IMR-90 (cell line): ENCODE results near the gene ACSS3. TPM values are rescaled to one million over a fixed set of nuclear protein-coding genes. Genes with fewer than 3 reads are reported as not detected.

Source experiments
- ATAC-seq: fragments of 200-7000 bp; cut with Tn5 transposase; 2 replicates; pipeline ENCODE4 v1.9.1; 2020; ENCODE audit warnings: low read depth, mild to moderate bottlenecking, moderate library complexity
- BruUV-seq: library from RNA; stranded (reverse); fragments of 400-500 nt; replicated peaks from 2 replicates; lab custom pipeline; 2021; lab: Mats Ljungman, UMichigan
- CTCF ChIA-PET: fragments of 300-600 bp; formaldehyde crosslinking; extraction: SDS; loops from one replicate; lab custom pipeline; 2021; ENCODE audit warnings: antibody characterized with exemption; lab: Yijun Ruan, JAX
- POLR2A ChIA-PET: fragments of 300-600 bp; sonication (Branson Sonifier 250); formaldehyde crosslinking; loops from one replicate; lab custom pipeline; 2022; ENCODE audit warnings: antibody characterized with exemption; ENCODE audit not compliant: unreplicated experiment; lab: Charles Lee
- DNase-seq: peaks from one replicate; pipeline ENCODE4 v3.0.0; 2013
- H2AFZ ChIP-seq: replicated peaks from 2 replicates; pipeline ENCODE3; 2013; ENCODE audit warnings: low read length, mild to moderate bottlenecking; ENCODE audit not compliant: poor library complexity
- H2AK5ac ChIP-seq: 2 replicates; pipeline ENCODE4 v1.6.1; 2013; ENCODE audit warnings: low read depth, low read length, inconsistent platforms
- H2AK9ac ChIP-seq: replicated peaks from 2 replicates; pipeline ENCODE3; 2013; ENCODE audit warnings: mild to moderate bottlenecking, low read depth, low read length, moderate library complexity; ENCODE audit not compliant: poor library complexity
- H2BK120ac ChIP-seq: 2 replicates; pipeline ENCODE4 v1.6.1; 2013; ENCODE audit warnings: low read depth, low read length, inconsistent platforms
- H2BK15ac ChIP-seq: 3 replicates; pipeline ENCODE4 v1.6.1; 2013; ENCODE audit warnings: low read depth, low read length, inconsistent platforms
- H2BK20ac ChIP-seq: 2 replicates; pipeline ENCODE4 v1.6.1; 2013; ENCODE audit warnings: low read depth, mild to moderate bottlenecking, inconsistent platforms, low read length, moderate library complexity
- H2BK5ac ChIP-seq: 2 replicates; pipeline ENCODE4 v1.6.1; 2013; ENCODE audit warnings: mild to moderate bottlenecking, low read depth, low read length, inconsistent platforms; ENCODE audit not compliant: poor library complexity, severe bottlenecking
- H3K14ac ChIP-seq: replicated peaks from 2 replicates; pipeline ENCODE4 v1.6.1; 2013; ENCODE audit warnings: low read depth, low read length, inconsistent platforms
- H3K18ac ChIP-seq: 2 replicates; pipeline ENCODE4 v1.6.1; 2013; ENCODE audit warnings: low read depth, low read length, control low read depth
- H3K23ac ChIP-seq: 2 replicates; pipeline ENCODE4 v1.6.1; 2013; ENCODE audit warnings: low read depth, low read length, inconsistent platforms
- H3K27ac ChIP-seq: 2 replicates; pipeline ENCODE4 v1.5.1; 2013; ENCODE audit warnings: mild to moderate bottlenecking, control low read depth, low read length; ENCODE audit not compliant: insufficient read depth
- H3K27me3 ChIP-seq: 2 replicates; pipeline ENCODE4 v1.6.1; 2013; ENCODE audit warnings: low read length; ENCODE audit not compliant: control insufficient read depth, insufficient read depth
- H3K36me3 ChIP-seq: 2 replicates; pipeline ENCODE4 v1.6.1; 2013; ENCODE audit warnings: low read length, mixed read lengths; ENCODE audit not compliant: control insufficient read depth, insufficient read depth
- H3K4ac ChIP-seq: 2 replicates; pipeline ENCODE4 v1.6.1; 2013; ENCODE audit warnings: low read depth, low read length, inconsistent platforms
- H3K4me1 ChIP-seq: 2 replicates; pipeline ENCODE4 v1.6.1; 2013; ENCODE audit warnings: low read length, mixed read lengths; ENCODE audit not compliant: control insufficient read depth, insufficient read depth
- H3K4me2 ChIP-seq: 2 replicates; pipeline ENCODE4 v1.6.1; 2013; ENCODE audit warnings: low read depth, mild to moderate bottlenecking, control low read depth, low read length, moderate library complexity
- H3K4me3 ChIP-seq: 2 replicates; pipeline ENCODE4 v1.5.1; 2013; ENCODE audit warnings: low read depth, mild to moderate bottlenecking, control low read depth, low read length, moderate library complexity; ENCODE audit not compliant: insufficient read depth
- H3K56ac ChIP-seq: 2 replicates; pipeline ENCODE4 v1.6.1; 2013; ENCODE audit warnings: low read length, inconsistent platforms; ENCODE audit not compliant: insufficient read depth; ENCODE audit errors: extremely low read depth
- H3K79me1 ChIP-seq, 2 experiments: 2 replicates each; pipeline ENCODE4 v1.6.1; 2013; ENCODE audit warnings: low read length in 2 of 2, inconsistent platforms in 1 of 2, low read depth in 1 of 2
- H3K9ac ChIP-seq: 2 replicates; pipeline ENCODE4 v1.6.1; 2013; ENCODE audit warnings: low read depth, low read length, control low read depth
- H3K9me1 ChIP-seq: 2 replicates; pipeline ENCODE4 v1.6.1; 2013; ENCODE audit warnings: low read length, inconsistent platforms; ENCODE audit not compliant: insufficient read depth
- H3K9me3 ChIP-seq: 2 replicates; pipeline ENCODE4 v1.6.1; 2013; ENCODE audit warnings: low read length; ENCODE audit not compliant: control insufficient read depth, insufficient read depth
- H4K20me1 ChIP-seq: 2 replicates; pipeline ENCODE4 v1.6.1; 2013; ENCODE audit warnings: low read length, inconsistent platforms; ENCODE audit not compliant: insufficient read depth
- H4K5ac ChIP-seq: 2 replicates; pipeline ENCODE4 v1.6.1; 2013; ENCODE audit warnings: mild to moderate bottlenecking, low read depth, low read length, control low read depth
- H4K8ac ChIP-seq, 2 experiments: 2 replicates each; pipeline ENCODE4 v1.6.1; 2013; ENCODE audit warnings: low read depth in 2 of 2, low read length in 2 of 2, control low read depth in 1 of 2, inconsistent platforms in 1 of 2
- H4K91ac ChIP-seq: 2 replicates; pipeline ENCODE4 v1.6.1; 2013; ENCODE audit warnings: low read depth, low read length, inconsistent platforms; ENCODE audit not compliant: insufficient read depth
- BHLHE40 ChIP-seq: fragments of 150-350 bp; IDR thresholded peaks from 2 replicates; pipeline ENCODE4 v1.6.1; 2016; ENCODE audit warnings: mild to moderate bottlenecking, low read depth, low read length
- CEBPB ChIP-seq: IDR thresholded peaks from 2 replicates; pipeline ENCODE4 v1.6.1; 2012; ENCODE audit warnings: low read depth, low read length, improper control_type of control experiment
- CHD1 ChIP-seq: IDR thresholded peaks from 2 replicates; pipeline ENCODE4 v1.6.1; 2012; ENCODE audit warnings: low read depth, low read length, improper control_type of control experiment
- FOS ChIP-seq: fragments of 150-350 bp; IDR thresholded peaks from 2 replicates; pipeline ENCODE4 v1.6.1; 2016; ENCODE audit warnings: low read depth, low read length
- MAFK ChIP-seq: IDR thresholded peaks from 2 replicates; pipeline ENCODE4 v1.6.1; 2012; ENCODE audit warnings: low read depth, low read length, improper control_type of control experiment
- MAZ ChIP-seq: IDR thresholded peaks from 2 replicates; pipeline ENCODE4 v1.6.1; 2012; ENCODE audit warnings: low read depth, mild to moderate bottlenecking, low read length, improper control_type of control experiment, moderate library complexity, borderline replicate concordance
- MXI1 ChIP-seq: IDR thresholded peaks from 2 replicates; pipeline ENCODE4 v1.6.1; 2012; ENCODE audit warnings: low read depth, mild to moderate bottlenecking, low read length, moderate library complexity, borderline replicate concordance
- NFE2L2 ChIP-seq: fragments of 150-350 bp; IDR thresholded peaks from 2 replicates; pipeline ENCODE4 v1.6.1; 2016; ENCODE audit warnings: low read depth, mild to moderate bottlenecking, low read length
- POLR2A ChIP-seq: IDR thresholded peaks from 2 replicates; pipeline ENCODE4 v1.6.1; 2012; ENCODE audit warnings: mild to moderate bottlenecking, low read depth, low read length
- RAD21 ChIP-seq: IDR thresholded peaks from 2 replicates; pipeline ENCODE4 v1.6.1; 2012; ENCODE audit warnings: low read length, improper control_type of control experiment
- RCOR1 ChIP-seq: IDR thresholded peaks from 2 replicates; pipeline ENCODE4 v1.6.1; 2012; ENCODE audit warnings: mild to moderate bottlenecking, low read length, improper control_type of control experiment; ENCODE audit not compliant: insufficient replicate concordance
- RFX5 ChIP-seq: IDR thresholded peaks from 2 replicates; pipeline ENCODE4 v1.8.0; 2012; ENCODE audit warnings: low read depth, mild to moderate bottlenecking, low read length, moderate library complexity
- SMC3 ChIP-seq: fragments of 150-350 bp; IDR thresholded peaks from 2 replicates; pipeline ENCODE4 v1.6.1; 2016; ENCODE audit warnings: low read depth, mild to moderate bottlenecking, antibody characterized with exemption, low read length, moderate library complexity
- USF2 ChIP-seq: fragments of 150-350 bp; IDR thresholded peaks from 2 replicates; pipeline ENCODE4 v1.6.1; 2017; ENCODE audit warnings: mild to moderate bottlenecking, antibody characterized with exemption, low read length, low read depth
- WGBS, 2 experiments: methylation state at CpG; one replicate each; pipeline versions ENCODE4 v1.1.5 to v1.1.7; 2013; ENCODE audit warnings: missing lambda C conversion rate in 2 of 2; ENCODE audit not compliant: insufficient read length in 1 of 2; ENCODE audit errors: extremely low coverage in 2 of 2; 5-methylcytosine and 5-hydroxymethylcytosine counted together
- dilution Hi-C: fragments of 300-500 bp; cut with HindIII; formaldehyde crosslinking; loops from one replicate; pipeline ENCODE4 v1.14.3; 2018; ENCODE audit warnings: low sequenced_read_pairs; ENCODE audit not compliant: unreplicated experiment
- in situ Hi-C: fragments of 300-500 bp; cut with MboI; formaldehyde crosslinking; loops from 3 replicates; pipeline ENCODE4 v1.14.3; 2019; ENCODE audit warnings: low sequenced_read_pairs, inconsistent platforms, mixed read lengths
- intact Hi-C: fragments of 100-400 bp; cut with micrococcal nuclease; formaldehyde crosslinking; loops from 2 replicates; pipeline ENCODE4 v1.10.0; 2022
- polyA plus RNA-seq, 3 experiments: library from polyadenylated mRNA; depleted of rRNA; stranded (reverse); fragments of >200 nt; gene quantifications; 2 replicates each; pipeline ENCODE4 v1.2.3, GENCODE V29; 2012; ENCODE audit warnings: low replicate concordance in 1 of 3
- total RNA-seq: library from RNA; depleted of rRNA; stranded (reverse); fragments of >200 nt; gene quantifications from 2 replicates; pipeline ENCODE4 v1.2.3, GENCODE V29; 2012
- TF ChIP-seq, protein P1 (sequence below): fragments of 150-350 bp; IDR thresholded peaks from 2 replicates; pipeline ENCODE4 v1.6.1; 2016; ENCODE audit warnings: low read depth, mild to moderate bottlenecking, low read length, moderate library complexity, borderline replicate concordance
- TF ChIP-seq, protein P2 (sequence below): conservative IDR thresholded peaks from 2 replicates; pipeline ENCODE4 v1.5.1; 2012; ENCODE audit warnings: mild to moderate bottlenecking, low read depth, low read length, improper control_type of control experiment

Gene ACSS3
- total and polyA plus RNA-seq, 2 of the 4 experiments (the other 2 are of a cell fraction), result 0.84 to 2.0 TPM

DNA sequence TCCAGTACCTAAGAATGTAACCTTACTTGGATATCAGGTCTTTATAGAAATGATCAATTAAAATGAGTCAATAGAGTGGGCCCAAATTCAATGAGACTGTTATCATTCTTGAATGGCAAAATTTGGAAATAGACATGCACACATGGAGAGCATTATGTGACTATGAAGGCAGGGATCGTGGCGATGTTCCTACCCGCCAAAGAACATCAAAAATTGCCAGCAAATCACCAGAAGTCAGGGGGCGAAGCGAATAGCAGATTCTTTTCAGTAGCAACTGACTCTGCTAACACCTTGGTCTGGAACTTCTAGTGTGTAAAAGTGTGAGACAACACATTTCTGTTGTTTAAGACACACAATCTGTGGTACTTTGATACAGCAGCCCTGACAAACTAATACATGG is 192.5 kb downstream of the ACSS3 start:
- no peak overlapping the region for H4K5ac ChIP-seq
- no peak overlapping the region for H2AK5ac ChIP-seq
- no peak overlapping the region for H4K8ac ChIP-seq
- TF ChIP-seq CEBPB (no peak), SMC3 (no peak), NFE2L2 (no peak), RCOR1 (no peak), BHLHE40 (no peak), MAZ (no peak), USF2 (no peak), MXI1 (no peak), MAFK (no peak), RFX5 (no peak), CHD1 (no peak), FOS (no peak), POLR2A (no peak), RAD21 (no peak)
- TF ChIP-seq, protein P1, sequence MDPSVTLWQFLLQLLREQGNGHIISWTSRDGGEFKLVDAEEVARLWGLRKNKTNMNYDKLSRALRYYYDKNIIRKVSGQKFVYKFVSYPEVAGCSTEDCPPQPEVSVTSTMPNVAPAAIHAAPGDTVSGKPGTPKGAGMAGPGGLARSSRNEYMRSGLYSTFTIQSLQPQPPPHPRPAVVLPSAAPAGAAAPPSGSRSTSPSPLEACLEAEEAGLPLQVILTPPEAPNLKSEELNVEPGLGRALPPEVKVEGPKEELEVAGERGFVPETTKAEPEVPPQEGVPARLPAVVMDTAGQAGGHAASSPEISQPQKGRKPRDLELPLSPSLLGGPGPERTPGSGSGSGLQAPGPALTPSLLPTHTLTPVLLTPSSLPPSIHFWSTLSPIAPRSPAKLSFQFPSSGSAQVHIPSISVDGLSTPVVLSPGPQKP, result no peak
- TF ChIP-seq, protein P2, sequence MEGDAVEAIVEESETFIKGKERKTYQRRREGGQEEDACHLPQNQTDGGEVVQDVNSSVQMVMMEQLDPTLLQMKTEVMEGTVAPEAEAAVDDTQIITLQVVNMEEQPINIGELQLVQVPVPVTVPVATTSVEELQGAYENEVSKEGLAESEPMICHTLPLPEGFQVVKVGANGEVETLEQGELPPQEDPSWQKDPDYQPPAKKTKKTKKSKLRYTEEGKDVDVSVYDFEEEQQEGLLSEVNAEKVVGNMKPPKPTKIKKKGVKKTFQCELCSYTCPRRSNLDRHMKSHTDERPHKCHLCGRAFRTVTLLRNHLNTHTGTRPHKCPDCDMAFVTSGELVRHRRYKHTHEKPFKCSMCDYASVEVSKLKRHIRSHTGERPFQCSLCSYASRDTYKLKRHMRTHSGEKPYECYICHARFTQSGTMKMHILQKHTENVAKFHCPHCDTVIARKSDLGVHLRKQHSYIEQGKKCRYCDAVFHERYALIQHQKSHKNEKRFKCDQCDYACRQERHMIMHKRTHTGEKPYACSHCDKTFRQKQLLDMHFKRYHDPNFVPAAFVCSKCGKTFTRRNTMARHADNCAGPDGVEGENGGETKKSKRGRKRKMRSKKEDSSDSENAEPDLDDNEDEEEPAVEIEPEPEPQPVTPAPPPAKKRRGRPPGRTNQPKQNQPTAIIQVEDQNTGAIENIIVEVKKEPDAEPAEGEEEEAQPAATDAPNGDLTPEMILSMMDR, result no peak
- H3K9me3 ChIP-seq, result no peaks in the 10 kb centered on the region
- H2BK120ac ChIP-seq, result no peak overlapping the region
- in situ Hi-C loops, result loop anchor here (25.0 kb wide), 1 partner anchor 858 kb away; no protein-coding TSS in a partner anchor
- ChIA-PET POLR2A (no interaction called here), CTCF (no interaction called here)
- no peaks in the 10 kb centered on the region for H3K4me1 ChIP-seq
- H3K9me1 ChIP-seq, result no peaks in the 10 kb centered on the region
- H3K56ac ChIP-seq, result no peak overlapping the region
- H3K4me3 ChIP-seq, result no peak overlapping the region
- no TSS peak for BruUV-seq
- H3K4me2 ChIP-seq, result no peak overlapping the region
- H3K9ac ChIP-seq, result no peak overlapping the region
- H2AK9ac ChIP-seq, result no peak overlapping the region
- no peaks in the 10 kb centered on the region for H3K79me1 ChIP-seq
- H4K91ac ChIP-seq, result no peak overlapping the region
- no peak overlapping the region for H3K18ac ChIP-seq
- H3K27me3 ChIP-seq, result no peaks in the 10 kb centered on the region
- no peak overlapping the region for H2BK5ac ChIP-seq
- dilution Hi-C loops, result no loop called here
- no peak overlapping the region for H2BK20ac ChIP-seq
- intact Hi-C loops, result no loop called here
- H3K27ac ChIP-seq, result no peak overlapping the region
- no peaks in the 10 kb centered on the region for H4K20me1 ChIP-seq
- 100% methylated on average over 3 of the region's 5 CpGs; no CpG with 5 or more reads in 1 of the 2 experiments for WGBS, 2 experiments
- no peak overlapping the region for H3K14ac ChIP-seq
- ATAC-seq (no peak), DNase-seq (no peak)
- no peak overlapping the region for H3K23ac ChIP-seq
- H3K36me3 ChIP-seq, result no peaks in the 10 kb centered on the region
- H3K4ac ChIP-seq, result no peak overlapping the region
- no peak overlapping the region for H2AFZ ChIP-seq
- no peak overlapping the region for H2BK15ac ChIP-seq
